Measurements from ENCODE around the gene GPR179. TPM values are rescaled to one million over a fixed set of nuclear protein-coding genes. Genes with fewer than 3 reads are reported as not detected.
A peak's percentile ranks its signal among the peaks of the same experiment; 100 is the strongest.

Gene GPR179
- total RNA-seq (under 1 TPM in 5 of 6 donors, not detected in 1; 0.05 to 0.61 (median 0.12) TPM), polyA plus RNA-seq (under 1 TPM; 0.34 to 0.45 TPM)

GRCh38 chr17:38343608-38344419, at the start of gene GPR179:
Gene GPR179, minus strand, starts transcription at chr17:38343956. Its CDS starts 167 bp downstream, at chr17:38343789.
- FAIRE-seq (no peak), ATAC-seq (peak in 2 of 4 donors; percentile 11 to 44), DNase-seq (peak in 1 of 6 donors; percentile 41)
- Histone ChIP-seq H3K36me3 (no peaks in the 10 kb centered on the region), H3K9me3 (no peaks in the 10 kb centered on the region), H3K27me3 (no peaks in the 10 kb centered on the region), H3K4me3 (no peak within 1 kb of the TSS), H3K4me1 (no peaks in the 10 kb centered on the region), H3K27ac (no peak within 1 kb of the TSS)
- intact Hi-C loops (cut with DNase I): loop anchor here in 1 of 3 donors (5.0 kb wide), 1 partner anchor 73 kb away; no protein-coding TSS in a partner anchor
- TF ChIP-seq CTCF (IDR thresholded peaks at IDR 0.05): no peak
- WGBS, 2 donors: 68 to 77% methylated on average over 18 of the region's 18 CpGs

GRCh38 chr17:38379448-38379847, 35.7 kb upstream of the GPR179 start:
- no peak for TF ChIP-seq CTCF (IDR thresholded peaks at IDR 0.05)
- H3K27ac ChIP-seq: no peak overlapping the region
- DNase-seq (no peak), FAIRE-seq (no peak), ATAC-seq (no peak)
- no peaks in the 10 kb centered on the region for H3K4me1 ChIP-seq
- H3K27me3 ChIP-seq: no peaks in the 10 kb centered on the region
- H3K36me3 ChIP-seq: peaks cover 0 to 17% (median 0%) of the 10 kb centered on the region in 3 donors
- H3K4me3 ChIP-seq: no peak overlapping the region
- 90 to 95% methylated on average over 1 of the region's 1 CpG for WGBS, 2 donors
- intact Hi-C loops (cut with DNase I): no loop called here
- H3K9me3 ChIP-seq: no peaks in the 10 kb centered on the region

- Histone ChIP-seq H3K9me3 (no peaks in the 10 kb centered on the region), H3K4me3 (no peak overlapping the region), H3K4me1 (no peaks in the 10 kb centered on the region), H3K36me3 (peaks cover 0 to 35% (median 0%) of the 10 kb centered on the region in 3 donors), H3K27me3 (no peaks in the 10 kb centered on the region), H3K27ac (no peak overlapping the region)
- intact Hi-C loops (cut with DNase I): no loop called here
- 54 to 55% methylated on average over 8 of the region's 8 CpGs for WGBS, 2 donors
- DNase-seq (no peak), ATAC-seq (no peak), FAIRE-seq (no peak)
- TF ChIP-seq CTCF (IDR thresholded peaks at IDR 0.05): no peak
These were observed 25.5 kb upstream of the GPR179 start for GRCh38 chr17:38369124-38369886.

GRCh38 chr17:38364741-38365140, 21.0 kb upstream of the GPR179 start:
- FAIRE-seq (no peak), ATAC-seq (no peak), DNase-seq (no peak)
- H3K27me3 ChIP-seq: no peaks in the 10 kb centered on the region
- no peak overlapping the region for H3K4me3 ChIP-seq
- peaks cover 0 to 20% (median 3%) of the 10 kb centered on the region in 3 donors for H3K36me3 ChIP-seq
- TF ChIP-seq CTCF (IDR thresholded peaks at IDR 0.05): no peak
- H3K4me1 ChIP-seq: no peaks in the 10 kb centered on the region
- no peak overlapping the region for H3K27ac ChIP-seq
- no peaks in the 10 kb centered on the region for H3K9me3 ChIP-seq
- WGBS, 2 donors: 92% methylated on average over 8 of the region's 8 CpGs
- intact Hi-C loops (cut with DNase I): no loop called here
